SK-N-MC (cell line): ENCODE data around the gene VSIR.

Experiments
- EZH2 ChIP-seq: fragments of 200-600 bp; sonication (generic); IDR thresholded peaks from one replicate; pipeline ENCODE4 v1.6.1; 2017; ENCODE audit warnings: antibody characterized with exemption
- FOXP2 ChIP-seq: optimal IDR thresholded peaks from 2 replicates; pipeline ENCODE3; 2011; ENCODE audit warnings: mild to moderate bottlenecking, moderate library complexity; ENCODE audit not compliant: insufficient read depth; ENCODE audit errors: extremely low read length, control extremely low read depth
- POLR2AphosphoS5 ChIP-seq: IDR thresholded peaks from 2 replicates; pipeline ENCODE4 v1.6.1; 2012; ENCODE audit warnings: mild to moderate bottlenecking, low read depth, low read length, borderline replicate concordance

DNA sequence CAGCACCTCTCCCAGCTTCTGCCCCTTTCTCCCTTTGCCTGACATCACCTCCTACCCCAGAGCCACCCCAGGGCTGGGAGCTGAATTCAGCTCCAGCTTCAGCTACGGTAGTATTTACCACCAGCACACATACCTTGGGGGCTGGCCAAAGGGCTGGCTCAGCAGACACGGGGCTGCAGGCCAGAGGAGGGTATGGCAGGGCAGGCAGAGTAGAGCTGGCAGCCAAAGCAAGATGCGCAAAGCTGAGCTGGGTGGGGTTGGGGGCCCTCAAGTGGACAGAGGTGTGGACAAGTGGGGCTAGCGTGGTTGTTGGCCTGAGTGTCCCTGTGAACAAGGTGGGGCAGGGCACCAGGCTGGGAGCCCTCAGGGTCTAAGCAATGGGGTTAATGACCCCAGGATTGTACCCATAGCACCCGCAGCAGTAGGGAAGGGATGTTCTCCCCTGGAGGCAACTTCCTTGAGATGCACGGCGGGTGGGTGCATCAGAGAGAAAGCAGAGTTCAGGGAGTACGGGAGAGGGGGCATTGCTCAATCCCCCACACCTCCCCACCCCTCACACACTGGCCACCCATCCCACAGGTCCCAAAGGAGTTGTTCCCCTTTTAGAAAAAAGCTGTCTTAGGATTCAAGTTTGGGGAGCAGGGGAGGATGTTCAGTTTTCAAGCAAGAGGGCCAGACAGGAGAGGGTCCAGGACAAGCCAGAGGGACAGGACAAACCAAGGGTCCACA is 8.0 kb downstream of the VSIR start:
- no peak for TF ChIP-seq POLR2AphosphoS5
- TF ChIP-seq EZH2: no peak
- TF ChIP-seq FOXP2: no peak
